Measurements from ENCODE around the gene RAB4A. TPM values are rescaled to one million over a fixed set of nuclear protein-coding genes. Genes with fewer than 3 reads are reported as not detected.

RAB4A gene
- total and polyA plus RNA-seq, 2 of the 13 experiments (the other 11 are each of a cell fraction or from before 2014, with no cell fraction given), result 56.0 to 80.1 TPM

GRCh38 chr1:229225331-229225782, 45.6 kb upstream of the RAB4A start (continued):
- 0 out of 2 replicates have a peak, but pooled peaks have one; percentile 30 for TF ChIP-seq ZNF574 (CRISPR knock-in tag; IDR thresholded peaks at IDR 0.05)
- TF ChIP-seq ZGPAT (CRISPR knock-in tag; IDR thresholded peaks at IDR 0.05), result peak; percentile 51; the same call in 1 of the 2 replicates
- no peak for TF ChIP-seq HNRNPH1 (optimal IDR thresholded peaks at IDR 0.05; ENCODE audit: low read depth, low read length)
- TF ChIP-seq ZNF557 (CRISPR knock-in tag; IDR thresholded peaks at IDR 0.05), result no peak
- no peak for TF ChIP-seq JUND (CRISPR knock-in tag; IDR thresholded peaks at IDR 0.05)
- 0 out of 2 replicates have a peak, but pooled peaks have one; percentile 65 for TF ChIP-seq DZIP1 (CRISPR knock-in tag; IDR thresholded peaks at IDR 0.05)
- TF ChIP-seq ATF3 (CRISPR knock-in tag; IDR thresholded peaks at IDR 0.05), result no peak
- no peak for TF ChIP-seq ZNF530 (CRISPR knock-in tag; IDR thresholded peaks at IDR 0.05; ENCODE audit: low read depth)
- TF ChIP-seq MIER3 (CRISPR knock-in tag; IDR thresholded peaks at IDR 0.05; ENCODE audit: borderline replicate concordance), result peak; percentile 23; the same call in 1 of the 2 replicates
- 0 out of 2 replicates have a peak, but pooled peaks have one; percentile 34 for TF ChIP-seq REPIN1 (CRISPR knock-in tag; IDR thresholded peaks at IDR 0.05; ENCODE audit: borderline replicate concordance, low read depth)
- peak; percentile 79; the same call in 1 of the 2 replicates for TF ChIP-seq ETV5 (CRISPR knock-in tag; IDR thresholded peaks at IDR 0.05; ENCODE audit: borderline replicate concordance)
- TF ChIP-seq ZNF138 (CRISPR knock-in tag; IDR thresholded peaks at IDR 0.05; ENCODE audit: low read depth), result no peak
- peak; percentile 86 for TF ChIP-seq MED1 (CRISPR knock-in tag; IDR thresholded peaks at IDR 0.05)
- no peak for TF ChIP-seq RFXANK (CRISPR knock-in tag; IDR thresholded peaks at IDR 0.05)
- peak; percentile 64; the same call in 1 of the 2 replicates for TF ChIP-seq RXRA (CRISPR knock-in tag; IDR thresholded peaks at IDR 0.05)
- peak; percentile 79 for TF ChIP-seq PAXIP1 (CRISPR knock-in tag; conservative IDR thresholded peaks at IDR 0.05)

All from HepG2 (cell line).